Neural progenitor cell (in vitro differentiated cells): ENCODE results near the gene C1QTNF1. TPM values are rescaled to one million over a fixed set of nuclear protein-coding genes. Genes with fewer than 3 reads are reported as not detected.

Source experiments
- DNase-seq: peaks from one replicate; pipeline ENCODE4 v3.0.0-alpha.2; 2016; ENCODE audit warnings: low spot score
- H2AFZ ChIP-seq: fragments of 200-600 bp; sonication (generic); replicated peaks from 2 replicates; pipeline ENCODE4 v1.6.1; 2016; ENCODE audit warnings: antibody characterized with exemption
- H3F3A ChIP-seq: fragments of 200-600 bp; sonication (generic); 2 replicates; pipeline ENCODE4 v1.6.1; 2016; ENCODE audit warnings: antibody characterized with exemption, low read depth
- H3K27ac ChIP-seq: fragments of 200-600 bp; sonication (generic); 2 replicates; pipeline ENCODE4 v1.5.1; 2016; ENCODE audit warnings: mild to moderate bottlenecking
- H3K27me3 ChIP-seq: fragments of 200-600 bp; sonication (generic); 2 replicates; pipeline ENCODE4 v1.6.1; 2016; ENCODE audit warnings: mild to moderate bottlenecking, moderate library complexity
- H3K36me3 ChIP-seq: fragments of 200-600 bp; sonication (generic); 2 replicates; pipeline ENCODE4 v1.5.1; 2016
- H3K4me1 ChIP-seq: fragments of 200-600 bp; sonication (generic); 2 replicates; pipeline ENCODE4 v1.6.1; 2016; ENCODE audit warnings: mixed run types
- H3K4me2 ChIP-seq: fragments of 200-600 bp; sonication (generic); 2 replicates; pipeline ENCODE4 v1.6.1; 2016
- H3K4me3 ChIP-seq: fragments of 200-600 bp; sonication (generic); 2 replicates; pipeline ENCODE4 v1.5.1; 2016
- H3K79me2 ChIP-seq: fragments of 200-600 bp; sonication (generic); 2 replicates; pipeline ENCODE4 v1.6.1; 2016; ENCODE audit warnings: low read depth
- H3K9ac ChIP-seq: fragments of 200-600 bp; sonication (generic); 2 replicates; pipeline ENCODE4 v1.6.1; 2016
- H3K9me3 ChIP-seq: fragments of 200-600 bp; sonication (generic); 2 replicates; pipeline ENCODE4 v1.5.1; 2016; ENCODE audit warnings: low read depth
- H4K20me1 ChIP-seq: fragments of 200-600 bp; sonication (generic); 2 replicates; pipeline ENCODE4 v1.6.1; 2016; ENCODE audit warnings: low read depth
- H3K27ac Mint-ChIP-seq: 3 replicates; pipeline ENCODE4 v1.8.0; 2021; ENCODE audit warnings: mixed read lengths
- H3K27me3 Mint-ChIP-seq: 2 replicates; pipeline ENCODE4 v1.8.0; 2022; ENCODE audit warnings: low read depth, mild to moderate bottlenecking, inconsistent platforms, moderate library complexity, mixed read lengths; ENCODE audit not compliant: insufficient read depth
- H3K36me3 Mint-ChIP-seq: 3 replicates; pipeline ENCODE4 v1.8.0; 2021; ENCODE audit warnings: mixed read lengths
- H3K4me1 Mint-ChIP-seq: 3 replicates; pipeline ENCODE4 v1.8.0; 2021; ENCODE audit warnings: mixed read lengths
- H3K4me3 Mint-ChIP-seq: 3 replicates; pipeline ENCODE4 v1.8.0; 2021; ENCODE audit warnings: mild to moderate bottlenecking, moderate library complexity, mixed read lengths
- H3K9me3 Mint-ChIP-seq: 3 replicates; pipeline ENCODE4 v1.8.0; 2020; ENCODE audit warnings: mixed read lengths
- CTCF ChIP-seq: fragments of 200-600 bp; sonication (generic); IDR thresholded peaks from 2 replicates; pipeline ENCODE4 v1.5.1; 2017; ENCODE audit warnings: antibody characterized with exemption, mild to moderate bottlenecking
- EZH2 ChIP-seq: fragments of 200-600 bp; sonication (generic); IDR thresholded peaks from 2 replicates; pipeline ENCODE4 v1.6.1; 2017; ENCODE audit warnings: antibody characterized with exemption, mild to moderate bottlenecking, moderate library complexity
- EZH2phosphoT487 ChIP-seq: fragments of 200-600 bp; sonication (generic); IDR thresholded peaks from 2 replicates; pipeline ENCODE4 v1.6.1; 2017; ENCODE audit warnings: antibody characterized with exemption
- total RNA-seq: library from RNA; depleted of rRNA; stranded (reverse); fragments of >200 nt; gene quantifications from 2 replicates; pipeline ENCODE4 v1.2.3, GENCODE V29; 2015; ENCODE audit warnings: low replicate concordance

C1QTNF1 gene
- total RNA-seq, 1 donor from 2014 or later: 1.4 TPM

DNA sequence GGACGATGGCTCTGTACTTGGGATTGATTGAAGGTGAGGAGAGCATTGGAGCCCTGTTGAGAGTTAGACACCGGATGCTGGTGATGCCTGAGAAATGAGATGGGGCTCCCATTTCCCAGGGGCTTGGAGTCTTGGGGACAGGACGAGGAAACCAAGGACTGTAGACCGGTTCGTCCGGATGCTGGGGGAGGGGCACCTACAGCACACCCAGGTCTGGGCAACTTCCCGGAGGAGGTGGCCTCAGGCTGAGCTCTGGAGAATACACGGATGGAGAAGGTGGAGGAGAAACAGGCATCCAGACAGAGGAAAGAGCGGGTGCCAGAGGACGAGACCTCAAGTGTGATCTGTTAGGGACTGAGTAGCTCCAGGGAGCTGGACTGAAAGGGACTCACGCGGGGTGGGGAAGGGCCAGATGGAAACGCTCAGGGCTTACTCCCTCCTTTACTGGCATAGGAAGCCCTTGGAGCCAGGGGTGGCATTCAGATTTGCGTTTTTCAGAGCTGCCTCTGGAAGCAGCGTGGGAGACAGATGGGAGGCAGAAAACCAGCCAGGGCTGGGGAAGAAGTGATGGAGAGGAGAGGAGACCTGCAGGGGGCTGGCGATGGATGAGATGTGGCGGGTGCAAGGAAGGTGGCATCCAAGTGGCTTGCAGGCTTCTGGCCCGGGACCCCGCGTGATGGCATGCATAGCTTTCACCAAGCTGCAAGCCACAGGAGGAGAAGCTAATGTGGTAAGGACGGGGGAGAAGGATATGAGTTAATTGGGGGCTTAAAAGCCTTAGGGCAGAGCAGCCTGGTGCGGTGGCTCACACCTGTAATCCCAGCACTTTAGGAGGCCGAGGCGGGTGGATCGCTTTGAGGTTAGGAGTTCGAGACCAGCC lies 8.3 kb downstream of the C1QTNF1 start:
- no peak overlapping the region for H3K27ac Mint-ChIP-seq
- peaks cover 3% of the 10 kb centered on the region for H3K4me1 ChIP-seq
- H3K79me2 ChIP-seq: no peaks in the 10 kb centered on the region
- H3K9ac ChIP-seq: no peak overlapping the region
- H3K27me3 ChIP-seq: peaks cover 48% of the 10 kb centered on the region
- no peaks in the 10 kb centered on the region for H3K9me3 Mint-ChIP-seq
- H3K4me3 Mint-ChIP-seq: no peak overlapping the region
- no peaks in the 10 kb centered on the region for H3K9me3 ChIP-seq
- TF ChIP-seq EZH2phosphoT487 (no peak), CTCF (no peak), EZH2 (no peak)
- no peak overlapping the region for H3K27ac ChIP-seq
- H3K27me3 Mint-ChIP-seq: peaks cover 20% of the 10 kb centered on the region
- H3K4me3 ChIP-seq: no peak overlapping the region
- no peak overlapping the region for H3K4me2 ChIP-seq
- no peaks in the 10 kb centered on the region for H3K36me3 ChIP-seq
- peaks cover 3% of the 10 kb centered on the region for H4K20me1 ChIP-seq
- DNase-seq: no peak
- no peak overlapping the region for H2AFZ ChIP-seq
- no peaks in the 10 kb centered on the region for H3K36me3 Mint-ChIP-seq
- H3F3A ChIP-seq: peaks cover 8% of the 10 kb centered on the region
- peaks cover 4% of the 10 kb centered on the region for H3K4me1 Mint-ChIP-seq

- no peaks in the 10 kb centered on the region for H3K36me3 Mint-ChIP-seq
- no peak for DNase-seq
- H3K4me1 Mint-ChIP-seq: peaks cover 4% of the 10 kb centered on the region
- no peak overlapping the region for H3K27ac Mint-ChIP-seq
- H3K27me3 Mint-ChIP-seq: peaks cover 18% of the 10 kb centered on the region
- Histone ChIP-seq H3K4me3 (no peak overlapping the region), H3K27me3 (peaks cover 39% of the 10 kb centered on the region), H3K27ac (no peak overlapping the region), H3K4me2 (no peak overlapping the region), H4K20me1 (peaks cover 3% of the 10 kb centered on the region), H3K9me3 (no peaks in the 10 kb centered on the region), H3F3A (peaks cover 8% of the 10 kb centered on the region), H3K4me1 (peaks cover 3% of the 10 kb centered on the region), H3K9ac (no peak overlapping the region), H3K79me2 (no peaks in the 10 kb centered on the region), H3K36me3 (no peaks in the 10 kb centered on the region), H2AFZ (no peak overlapping the region)
- no peak overlapping the region for H3K4me3 Mint-ChIP-seq
- TF ChIP-seq EZH2phosphoT487: no peak
- no peak for TF ChIP-seq CTCF
- no peak for TF ChIP-seq EZH2
- H3K9me3 Mint-ChIP-seq: no peaks in the 10 kb centered on the region
Observed at GRCh38 chr17:79033046-79033616, 9.2 kb downstream of the C1QTNF1 start.

DNA sequence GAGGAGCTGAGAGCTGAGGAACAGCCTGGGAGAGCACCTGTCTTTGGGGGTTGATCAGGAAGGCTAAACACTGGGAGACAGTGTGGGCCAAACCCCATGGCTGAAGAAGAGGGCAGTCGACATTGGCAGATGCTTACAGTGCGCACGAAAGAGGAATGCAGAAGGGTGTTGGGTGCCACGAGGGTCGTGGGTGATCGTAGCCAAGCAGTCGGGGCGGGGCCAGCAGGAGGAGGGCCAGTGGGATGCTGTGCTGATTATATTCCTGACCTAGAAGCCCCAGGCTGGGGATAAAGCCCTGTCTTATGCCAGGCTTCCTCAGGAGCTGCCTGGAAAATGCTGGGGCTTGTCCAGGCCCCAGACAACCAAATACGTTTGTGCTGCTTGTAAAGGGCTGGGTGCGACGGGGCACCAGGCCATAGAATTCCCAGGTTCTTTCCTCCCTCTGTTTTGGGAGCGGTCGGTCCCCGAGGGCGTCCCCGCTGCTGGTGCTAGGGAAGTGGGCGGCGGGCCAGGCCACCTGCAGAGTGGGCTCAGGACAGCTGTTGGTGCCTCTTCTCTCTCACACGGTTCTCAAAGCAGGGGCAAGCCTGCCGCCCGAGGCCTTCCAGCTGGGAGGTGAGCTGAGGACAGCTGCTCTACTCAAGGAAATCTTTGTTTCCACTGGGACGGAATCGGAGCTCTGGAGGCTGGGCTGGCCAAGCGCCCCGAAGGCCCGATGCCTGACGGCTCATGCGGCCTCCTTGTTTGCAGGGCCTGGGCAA lies 10.0 kb downstream of the C1QTNF1 start:
- H3K36me3 ChIP-seq: no peaks in the 10 kb centered on the region
- H3F3A ChIP-seq: peaks cover 8% of the 10 kb centered on the region
- peaks cover 3% of the 10 kb centered on the region for H3K4me1 ChIP-seq
- no peaks in the 10 kb centered on the region for H3K79me2 ChIP-seq
- Mint-ChIP-seq H3K4me1 (peaks cover 4% of the 10 kb centered on the region), H3K27ac (no peak overlapping the region), H3K27me3 (peaks cover 20% of the 10 kb centered on the region), H3K36me3 (no peaks in the 10 kb centered on the region), H3K9me3 (no peaks in the 10 kb centered on the region), H3K4me3 (no peak overlapping the region)
- no peak overlapping the region for H2AFZ ChIP-seq
- no peak overlapping the region for H3K4me3 ChIP-seq
- H3K27ac ChIP-seq: no peak overlapping the region
- H3K9ac ChIP-seq: no peak overlapping the region
- H3K27me3 ChIP-seq: peaks cover 31% of the 10 kb centered on the region
- H3K9me3 ChIP-seq: no peaks in the 10 kb centered on the region
- no peak for DNase-seq
- TF ChIP-seq CTCF (no peak), EZH2phosphoT487 (no peak), EZH2 (no peak)
- H3K4me2 ChIP-seq: no peak overlapping the region
- peaks cover 3% of the 10 kb centered on the region for H4K20me1 ChIP-seq
